ENCODE measurements around the gene SNAPC4. TPM values are rescaled to one million over a fixed set of nuclear protein-coding genes. Genes with fewer than 3 reads are reported as not detected.

Gene SNAPC4
- polyA plus RNA-seq, 1 experiment = 1.7 TPM

DNA sequence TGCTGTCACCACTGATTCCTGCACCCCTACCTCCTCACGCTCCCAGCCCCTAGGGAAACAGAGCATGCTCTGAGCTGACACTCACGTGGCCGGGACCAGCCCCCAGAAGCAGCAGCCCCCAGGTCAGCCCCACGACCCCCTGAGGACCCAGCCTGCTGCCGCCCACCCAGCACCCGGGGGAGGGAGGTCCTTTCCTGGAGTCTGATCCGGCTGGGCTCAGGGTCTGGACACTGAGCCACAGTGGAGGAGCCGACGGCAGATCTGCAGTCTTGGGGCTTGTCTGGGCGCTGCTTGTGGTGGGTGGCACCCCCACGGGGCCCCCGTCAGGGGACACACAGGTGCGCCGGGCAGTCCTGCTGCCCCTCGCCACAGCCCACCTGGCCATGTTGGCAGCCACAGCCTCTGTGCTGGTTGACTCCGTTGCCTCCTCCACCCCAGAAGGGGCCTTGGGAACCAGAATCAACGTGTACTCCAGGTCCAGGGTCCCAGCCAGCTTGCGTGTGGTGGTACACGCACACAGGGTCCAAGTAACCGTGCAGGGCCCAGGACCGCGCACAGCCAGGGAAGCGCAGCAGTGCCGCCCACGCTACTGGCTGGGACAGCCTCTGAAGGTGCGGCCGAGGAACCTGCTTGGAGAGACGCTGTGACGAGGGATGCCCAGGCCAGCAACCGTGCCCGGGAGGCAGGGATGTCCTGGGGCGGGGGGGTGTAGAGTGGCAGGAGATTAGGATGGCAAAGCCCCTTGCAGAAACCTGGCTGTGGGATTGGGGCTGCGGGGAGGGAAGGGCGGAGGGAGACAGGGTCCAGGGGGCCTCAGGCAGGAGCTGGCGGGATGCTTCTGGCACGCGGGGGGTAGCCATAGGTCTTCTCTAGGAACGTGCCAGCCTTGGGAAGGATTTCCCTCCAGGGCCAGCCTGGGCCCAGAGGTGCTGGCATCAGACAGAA, 39.9 kb downstream of the SNAPC4 start:
- no peaks in the 10 kb centered on the region for H3K27me3 ChIP-seq (ENCODE audit: control insufficient read depth, insufficient read depth, low read length)
- H3K36me3 ChIP-seq (ENCODE audit: control insufficient read depth, insufficient read depth, low read length) = peaks cover 25% of the 10 kb centered on the region
- no peak for DNase-seq (ENCODE audit: low read depth)
- TF ChIP-seq, protein P1, sequence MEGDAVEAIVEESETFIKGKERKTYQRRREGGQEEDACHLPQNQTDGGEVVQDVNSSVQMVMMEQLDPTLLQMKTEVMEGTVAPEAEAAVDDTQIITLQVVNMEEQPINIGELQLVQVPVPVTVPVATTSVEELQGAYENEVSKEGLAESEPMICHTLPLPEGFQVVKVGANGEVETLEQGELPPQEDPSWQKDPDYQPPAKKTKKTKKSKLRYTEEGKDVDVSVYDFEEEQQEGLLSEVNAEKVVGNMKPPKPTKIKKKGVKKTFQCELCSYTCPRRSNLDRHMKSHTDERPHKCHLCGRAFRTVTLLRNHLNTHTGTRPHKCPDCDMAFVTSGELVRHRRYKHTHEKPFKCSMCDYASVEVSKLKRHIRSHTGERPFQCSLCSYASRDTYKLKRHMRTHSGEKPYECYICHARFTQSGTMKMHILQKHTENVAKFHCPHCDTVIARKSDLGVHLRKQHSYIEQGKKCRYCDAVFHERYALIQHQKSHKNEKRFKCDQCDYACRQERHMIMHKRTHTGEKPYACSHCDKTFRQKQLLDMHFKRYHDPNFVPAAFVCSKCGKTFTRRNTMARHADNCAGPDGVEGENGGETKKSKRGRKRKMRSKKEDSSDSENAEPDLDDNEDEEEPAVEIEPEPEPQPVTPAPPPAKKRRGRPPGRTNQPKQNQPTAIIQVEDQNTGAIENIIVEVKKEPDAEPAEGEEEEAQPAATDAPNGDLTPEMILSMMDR (IDR thresholded peaks at IDR 0.05; ENCODE audit: insufficient read depth, low read depth, low read length) = no peak
- ChIA-PET CTCF (interaction anchor here (5.4 kb wide), 1 partner anchor 14 kb away, joined by 42 read pairs; no protein-coding TSS in a partner anchor), POLR2A (no interaction called here)
- no peak overlapping the region for H3K4me3 ChIP-seq (ENCODE audit: low read depth, low read length)

DNA sequence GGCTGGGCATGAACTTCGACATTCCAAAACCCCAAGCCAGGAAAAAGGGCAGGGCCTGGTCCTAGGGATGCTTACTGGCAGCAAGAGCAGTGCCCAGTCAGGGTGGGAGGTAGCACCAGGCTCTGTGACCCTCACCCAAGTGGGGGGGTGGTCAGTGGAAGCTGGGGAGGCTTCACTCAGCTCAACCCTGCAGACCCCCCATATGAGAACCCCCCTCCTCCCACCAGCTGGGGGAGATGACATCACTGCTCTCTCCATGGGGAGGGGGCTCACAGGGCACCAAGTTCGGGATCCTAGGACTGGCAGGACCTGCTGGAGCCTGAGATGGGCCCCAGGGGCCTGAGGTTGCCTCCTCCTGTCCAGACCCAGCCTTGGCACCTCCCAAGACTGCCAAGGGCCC, 41.1 kb downstream of the SNAPC4 start:
- CTCF ChIA-PET = interaction anchor here (1.0 kb wide), 1 partner anchor 16 kb away, joined by 3 read pairs; no protein-coding TSS in a partner anchor
- no peak overlapping the region for H3K4me3 ChIP-seq (ENCODE audit: low read depth, low read length)
- peaks cover 27% of the 10 kb centered on the region for H3K36me3 ChIP-seq (ENCODE audit: control insufficient read depth, insufficient read depth, low read length)
- POLR2A ChIA-PET = no interaction called here
- TF ChIP-seq, protein P1 (IDR thresholded peaks at IDR 0.05; ENCODE audit: insufficient read depth, low read depth, low read length) = no peak
- no peaks in the 10 kb centered on the region for H3K27me3 ChIP-seq (ENCODE audit: control insufficient read depth, insufficient read depth, low read length)
- DNase-seq (ENCODE audit: low read depth) = no peak

DNA sequence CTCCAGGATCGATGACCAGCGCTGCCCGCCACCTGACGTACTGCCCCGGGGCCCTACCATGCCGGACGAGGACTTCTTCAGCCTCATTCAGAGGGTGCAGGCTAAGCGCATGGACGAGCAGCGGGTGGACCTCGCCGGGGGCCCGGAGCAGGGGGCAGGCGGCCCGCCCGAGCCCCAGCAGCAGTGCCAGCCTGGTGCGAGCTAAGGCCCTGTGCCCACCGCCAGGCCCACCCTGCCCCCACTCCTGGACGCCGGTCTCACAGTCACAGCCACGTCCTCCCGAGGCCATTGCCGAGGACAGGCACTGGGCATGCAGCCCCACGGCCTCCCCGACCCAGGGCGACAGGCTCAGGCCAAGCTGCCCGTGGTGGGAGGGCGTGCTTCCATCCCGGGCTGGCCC, 42.0 kb downstream of the SNAPC4 start:
- CTCF ChIA-PET = interaction anchor here (1.1 kb wide), 1 partner anchor 45 kb away, joined by 3 read pairs; no protein-coding TSS in a partner anchor
- Histone ChIP-seq H3K4me3 (ENCODE audit: low read depth, low read length) (no peak overlapping the region), H3K27me3 (ENCODE audit: control insufficient read depth, insufficient read depth, low read length) (no peaks in the 10 kb centered on the region), H3K36me3 (ENCODE audit: control insufficient read depth, insufficient read depth, low read length) (peaks cover 27% of the 10 kb centered on the region)
- no peak for DNase-seq (ENCODE audit: low read depth)
- TF ChIP-seq, protein P1 (IDR thresholded peaks at IDR 0.05; ENCODE audit: insufficient read depth, low read depth, low read length) = no peak
- POLR2A ChIA-PET = no interaction called here

DNA sequence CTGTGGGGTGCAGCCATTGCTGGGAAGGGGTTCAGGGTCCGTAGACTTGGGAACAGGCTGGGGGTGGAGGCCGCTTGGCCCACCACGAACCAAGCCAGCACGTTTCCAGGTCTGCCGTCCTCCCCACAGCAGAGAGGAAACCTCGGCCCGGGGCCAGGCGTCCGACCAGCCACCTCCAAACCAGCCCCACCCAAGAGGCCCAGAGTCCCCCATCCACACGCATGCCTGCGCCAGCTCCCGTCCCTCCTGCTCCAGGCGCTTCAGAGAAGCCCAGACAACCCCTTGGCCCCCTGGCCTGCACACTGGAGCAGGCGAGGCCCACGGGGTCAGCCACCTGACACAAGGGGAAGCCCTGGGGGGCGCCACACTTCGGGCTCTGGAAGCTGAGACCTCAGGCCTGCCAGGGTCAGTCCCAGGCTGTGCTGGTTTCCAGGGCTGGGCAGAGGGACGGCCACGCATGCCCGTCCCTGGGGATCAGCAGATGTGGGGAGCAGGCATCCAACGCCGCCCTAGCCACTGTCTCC, 42.7 kb downstream of the SNAPC4 start:
- TF ChIP-seq, protein P1 (IDR thresholded peaks at IDR 0.05; ENCODE audit: insufficient read depth, low read depth, low read length) = no peak
- POLR2A ChIA-PET = no interaction called here

More for the DNA sequence above, 42.7 kb downstream of the SNAPC4 start:
- Histone ChIP-seq H3K4me3 (ENCODE audit: low read depth, low read length) (no peak overlapping the region), H3K27me3 (ENCODE audit: control insufficient read depth, insufficient read depth, low read length) (no peaks in the 10 kb centered on the region), H3K36me3 (ENCODE audit: control insufficient read depth, insufficient read depth, low read length) (peaks cover 31% of the 10 kb centered on the region)
- DNase-seq (ENCODE audit: low read depth) = no peak
- CTCF ChIA-PET = interaction anchor here (1.1 kb wide), 1 partner anchor 44 kb away, joined by 3 read pairs; no protein-coding TSS in a partner anchor
